ENCODE data around the gene C1orf21.

C1orf21 gene

GRCh38 chr1:184455786-184456185 lies 69.0 kb downstream of the C1orf21 start:
- no peaks in the 10 kb centered on the region for H3K27me3 ChIP-seq (ENCODE audit: low read depth, low read length)
- no peak overlapping the region for H3K4me3 ChIP-seq (ENCODE audit: low read depth in 1 of 2, low read length in 2 of 2)
- H3K4me1 ChIP-seq (ENCODE audit: control insufficient read depth in 1 of 2, insufficient read depth in 2 of 2, low read length in 2 of 2), result peaks cover 4 to 46% of the 10 kb centered on the region in 2 donors
- H3K27ac ChIP-seq (ENCODE audit: low read length), result no peak overlapping the region
- H3K9me3 ChIP-seq (ENCODE audit: control insufficient read depth in 1 of 2, low read length in 2 of 2), result no peaks in the 10 kb centered on the region
- no peaks in the 10 kb centered on the region for H3K36me3 ChIP-seq (ENCODE audit: control insufficient read depth in 1 of 2, insufficient read depth in 2 of 2, low read length in 2 of 2)

- no peaks in the 10 kb centered on the region for H3K9me3 ChIP-seq (ENCODE audit: control insufficient read depth in 1 of 2, low read length in 2 of 2)
- H3K36me3 ChIP-seq (ENCODE audit: control insufficient read depth in 1 of 2, insufficient read depth in 2 of 2, low read length in 2 of 2), result no peaks in the 10 kb centered on the region
- no peak overlapping the region for H3K4me3 ChIP-seq (ENCODE audit: low read depth in 1 of 2, low read length in 2 of 2)
- H3K4me1 ChIP-seq (ENCODE audit: control insufficient read depth in 1 of 2, insufficient read depth in 2 of 2, low read length in 2 of 2), result peaks cover 4 to 50% of the 10 kb centered on the region in 2 donors
- H3K27ac ChIP-seq (ENCODE audit: low read length), result no peak overlapping the region
- no peaks in the 10 kb centered on the region for H3K27me3 ChIP-seq (ENCODE audit: low read depth, low read length)
Measured at GRCh38 chr1:184456189-184456588, 69.4 kb downstream of the C1orf21 start.

GRCh38 chr1:184457500-184457899 lies 70.7 kb downstream of the C1orf21 start:
- Histone ChIP-seq H3K9me3 (ENCODE audit: control insufficient read depth in 1 of 2, low read length in 2 of 2) (no peaks in the 10 kb centered on the region), H3K27ac (ENCODE audit: low read length) (no peak overlapping the region), H3K4me1 (ENCODE audit: control insufficient read depth in 1 of 2, insufficient read depth in 2 of 2, low read length in 2 of 2) (peaks cover 4 to 55% of the 10 kb centered on the region in 2 donors), H3K36me3 (ENCODE audit: control insufficient read depth in 1 of 2, insufficient read depth in 2 of 2, low read length in 2 of 2) (no peaks in the 10 kb centered on the region), H3K27me3 (ENCODE audit: low read depth, low read length) (no peaks in the 10 kb centered on the region), H3K4me3 (ENCODE audit: low read depth in 1 of 2, low read length in 2 of 2) (no peak overlapping the region)

GRCh38 chr1:184461321-184461720 lies 74.5 kb downstream of the C1orf21 start:
- H3K4me3 ChIP-seq (ENCODE audit: low read depth in 1 of 2, low read length in 2 of 2), result no peak overlapping the region
- H3K9me3 ChIP-seq (ENCODE audit: control insufficient read depth in 1 of 2, low read length in 2 of 2), result no peaks in the 10 kb centered on the region
- H3K27ac ChIP-seq (ENCODE audit: low read length), result no peak overlapping the region
- H3K36me3 ChIP-seq (ENCODE audit: control insufficient read depth in 1 of 2, insufficient read depth in 2 of 2, low read length in 2 of 2), result no peaks in the 10 kb centered on the region
- H3K4me1 ChIP-seq (ENCODE audit: control insufficient read depth in 1 of 2, insufficient read depth in 2 of 2, low read length in 2 of 2), result peaks cover 0 to 31% of the 10 kb centered on the region in 2 donors
- H3K27me3 ChIP-seq (ENCODE audit: low read depth, low read length), result no peaks in the 10 kb centered on the region

GRCh38 chr1:184462155-184462554 lies 75.3 kb downstream of the C1orf21 start:
- H3K27ac ChIP-seq (ENCODE audit: low read length), result no peak overlapping the region
- no peaks in the 10 kb centered on the region for H3K9me3 ChIP-seq (ENCODE audit: control insufficient read depth in 1 of 2, low read length in 2 of 2)
- no peak overlapping the region for H3K4me3 ChIP-seq (ENCODE audit: low read depth in 1 of 2, low read length in 2 of 2)
- H3K4me1 ChIP-seq (ENCODE audit: control insufficient read depth in 1 of 2, insufficient read depth in 2 of 2, low read length in 2 of 2), result peaks cover 0 to 32% of the 10 kb centered on the region in 2 donors
- no peaks in the 10 kb centered on the region for H3K36me3 ChIP-seq (ENCODE audit: control insufficient read depth in 1 of 2, insufficient read depth in 2 of 2, low read length in 2 of 2)
- no peaks in the 10 kb centered on the region for H3K27me3 ChIP-seq (ENCODE audit: low read depth, low read length)

GRCh38 chr1:184462990-184463389 lies 76.2 kb downstream of the C1orf21 start:
- peaks cover 0 to 32% of the 10 kb centered on the region in 2 donors for H3K4me1 ChIP-seq (ENCODE audit: control insufficient read depth in 1 of 2, insufficient read depth in 2 of 2, low read length in 2 of 2)
- H3K4me3 ChIP-seq (ENCODE audit: low read depth in 1 of 2, low read length in 2 of 2), result no peak overlapping the region
- H3K36me3 ChIP-seq (ENCODE audit: control insufficient read depth in 1 of 2, insufficient read depth in 2 of 2, low read length in 2 of 2), result no peaks in the 10 kb centered on the region
- H3K9me3 ChIP-seq (ENCODE audit: control insufficient read depth in 1 of 2, low read length in 2 of 2), result no peaks in the 10 kb centered on the region
- no peaks in the 10 kb centered on the region for H3K27me3 ChIP-seq (ENCODE audit: low read depth, low read length)
- H3K27ac ChIP-seq (ENCODE audit: low read length), result no peak overlapping the region

GRCh38 chr1:184463680-184464079 lies 76.9 kb downstream of the C1orf21 start:
- Histone ChIP-seq H3K27me3 (ENCODE audit: low read depth, low read length) (no peaks in the 10 kb centered on the region), H3K4me1 (ENCODE audit: control insufficient read depth in 1 of 2, insufficient read depth in 2 of 2, low read length in 2 of 2) (peaks cover 0 to 29% of the 10 kb centered on the region in 2 donors), H3K9me3 (ENCODE audit: control insufficient read depth in 1 of 2, low read length in 2 of 2) (no peaks in the 10 kb centered on the region), H3K27ac (ENCODE audit: low read length) (no peak overlapping the region), H3K36me3 (ENCODE audit: control insufficient read depth in 1 of 2, insufficient read depth in 2 of 2, low read length in 2 of 2) (no peaks in the 10 kb centered on the region), H3K4me3 (ENCODE audit: low read depth in 1 of 2, low read length in 2 of 2) (no peak overlapping the region)

- Histone ChIP-seq H3K27ac (ENCODE audit: low read length) (no peak overlapping the region), H3K4me1 (ENCODE audit: control insufficient read depth in 1 of 2, insufficient read depth in 2 of 2, low read length in 2 of 2) (peaks cover 0 to 28% of the 10 kb centered on the region in 2 donors), H3K9me3 (ENCODE audit: control insufficient read depth in 1 of 2, low read length in 2 of 2) (no peaks in the 10 kb centered on the region), H3K36me3 (ENCODE audit: control insufficient read depth in 1 of 2, insufficient read depth in 2 of 2, low read length in 2 of 2) (no peaks in the 10 kb centered on the region), H3K4me3 (ENCODE audit: low read depth in 1 of 2, low read length in 2 of 2) (no peak overlapping the region), H3K27me3 (ENCODE audit: low read depth, low read length) (no peaks in the 10 kb centered on the region)
Measured at GRCh38 chr1:184464757-184465156, 77.9 kb downstream of the C1orf21 start.

GRCh38 chr1:184465489-184466146 lies 78.8 kb downstream of the C1orf21 start:
- Histone ChIP-seq H3K9me3 (ENCODE audit: control insufficient read depth in 1 of 2, low read length in 2 of 2) (no peaks in the 10 kb centered on the region), H3K4me1 (ENCODE audit: control insufficient read depth in 1 of 2, insufficient read depth in 2 of 2, low read length in 2 of 2) (peaks cover 0 to 25% of the 10 kb centered on the region in 2 donors), H3K36me3 (ENCODE audit: control insufficient read depth in 1 of 2, insufficient read depth in 2 of 2, low read length in 2 of 2) (no peaks in the 10 kb centered on the region), H3K4me3 (ENCODE audit: low read depth in 1 of 2, low read length in 2 of 2) (no peak overlapping the region), H3K27me3 (ENCODE audit: low read depth, low read length) (no peaks in the 10 kb centered on the region), H3K27ac (ENCODE audit: low read length) (no peak overlapping the region)

GRCh38 chr1:184467295-184467694 lies 80.5 kb downstream of the C1orf21 start:
- no peak overlapping the region for H3K4me3 ChIP-seq (ENCODE audit: low read depth in 1 of 2, low read length in 2 of 2)

GRCh38 chr1:184469396-184469795 lies 82.6 kb downstream of the C1orf21 start:
- Histone ChIP-seq H3K4me3 (ENCODE audit: low read depth in 1 of 2, low read length in 2 of 2) (no peak overlapping the region), H3K27ac (ENCODE audit: low read length) (no peak overlapping the region), H3K9me3 (ENCODE audit: control insufficient read depth in 1 of 2, low read length in 2 of 2) (peaks cover 0 to 7% of the 10 kb centered on the region in 2 donors), H3K36me3 (ENCODE audit: control insufficient read depth in 1 of 2, insufficient read depth in 2 of 2, low read length in 2 of 2) (peaks cover 0 to under 1% of the 10 kb centered on the region in 2 donors), H3K4me1 (ENCODE audit: control insufficient read depth in 1 of 2, insufficient read depth in 2 of 2, low read length in 2 of 2) (peaks cover 0 to 11% of the 10 kb centered on the region in 2 donors), H3K27me3 (ENCODE audit: low read depth, low read length) (no peaks in the 10 kb centered on the region)

More at GRCh38 chr1:184467295-184467694, 80.5 kb downstream of the C1orf21 start:
- H3K27ac ChIP-seq (ENCODE audit: low read length), result no peak overlapping the region
- no peaks in the 10 kb centered on the region for H3K9me3 ChIP-seq (ENCODE audit: control insufficient read depth in 1 of 2, low read length in 2 of 2)
- H3K36me3 ChIP-seq (ENCODE audit: control insufficient read depth in 1 of 2, insufficient read depth in 2 of 2, low read length in 2 of 2), result no peaks in the 10 kb centered on the region
- H3K27me3 ChIP-seq (ENCODE audit: low read depth, low read length), result no peaks in the 10 kb centered on the region
- peaks cover 0 to 13% of the 10 kb centered on the region in 2 donors for H3K4me1 ChIP-seq (ENCODE audit: control insufficient read depth in 1 of 2, insufficient read depth in 2 of 2, low read length in 2 of 2)

- H3K9me3 ChIP-seq (ENCODE audit: control insufficient read depth in 1 of 2, low read length in 2 of 2), result peaks cover 0 to 13% of the 10 kb centered on the region in 2 donors
- H3K4me3 ChIP-seq (ENCODE audit: low read depth in 1 of 2, low read length in 2 of 2), result no peak overlapping the region
- H3K4me1 ChIP-seq (ENCODE audit: control insufficient read depth in 1 of 2, insufficient read depth in 2 of 2, low read length in 2 of 2), result peaks cover 0 to 11% of the 10 kb centered on the region in 2 donors
- peaks cover 0 to 8% of the 10 kb centered on the region in 2 donors for H3K36me3 ChIP-seq (ENCODE audit: control insufficient read depth in 1 of 2, insufficient read depth in 2 of 2, low read length in 2 of 2)
- H3K27me3 ChIP-seq (ENCODE audit: low read depth, low read length), result no peaks in the 10 kb centered on the region
- H3K27ac ChIP-seq (ENCODE audit: low read length), result no peak overlapping the region
Measured at GRCh38 chr1:184471686-184472085, 84.9 kb downstream of the C1orf21 start.
